ENCODE results near the gene UNKL.

Gene UNKL

DNA sequence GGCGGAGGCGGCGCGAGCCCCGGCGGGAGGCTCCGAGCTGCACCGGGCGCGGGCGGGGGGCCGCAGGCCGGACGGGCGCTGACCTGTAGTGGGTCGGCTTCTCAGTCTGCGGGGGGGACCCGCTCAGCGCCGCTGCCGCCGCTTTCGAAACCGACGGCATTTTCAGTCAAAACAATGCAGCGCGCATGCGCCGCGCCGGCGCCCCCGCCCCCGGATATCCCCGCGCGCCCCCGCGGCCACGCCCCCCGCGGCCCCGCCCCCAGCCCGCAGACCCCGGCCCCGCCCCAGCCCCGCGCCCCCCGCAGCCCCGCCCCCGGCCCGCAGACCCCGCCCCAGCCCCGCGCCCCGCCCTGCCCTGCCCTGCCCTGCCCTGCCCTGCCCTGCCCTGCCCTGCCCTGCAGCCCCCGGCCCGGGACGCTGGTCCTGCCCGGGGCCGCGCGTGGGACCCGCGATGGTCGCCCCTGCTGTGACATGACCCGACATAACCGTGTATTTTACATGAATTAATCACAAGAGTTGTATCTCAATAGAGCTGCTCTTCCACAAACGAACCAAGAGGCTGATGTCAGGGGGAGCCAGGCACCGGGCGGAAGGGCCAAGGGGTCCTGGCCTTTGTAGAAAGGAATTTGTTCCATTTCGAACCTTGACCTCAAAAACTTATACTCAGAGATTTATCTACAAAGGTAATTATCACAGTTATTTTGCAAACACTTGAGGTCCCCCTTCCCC lies at the start of gene UNKL:
TSS of gene UNKL (minus strand) at position 173 of the 729 bp plus-strand sequence. CDS start at position 160, 13 bp downstream.
- no peaks in the 10 kb centered on the region for H3K36me3 ChIP-seq (ENCODE audit: control insufficient read depth, insufficient read depth, low read length)
- H3K27me3 ChIP-seq (ENCODE audit: control insufficient read depth, insufficient read depth, low read length): no peaks in the 10 kb centered on the region
- TF ChIP-seq, protein P1, sequence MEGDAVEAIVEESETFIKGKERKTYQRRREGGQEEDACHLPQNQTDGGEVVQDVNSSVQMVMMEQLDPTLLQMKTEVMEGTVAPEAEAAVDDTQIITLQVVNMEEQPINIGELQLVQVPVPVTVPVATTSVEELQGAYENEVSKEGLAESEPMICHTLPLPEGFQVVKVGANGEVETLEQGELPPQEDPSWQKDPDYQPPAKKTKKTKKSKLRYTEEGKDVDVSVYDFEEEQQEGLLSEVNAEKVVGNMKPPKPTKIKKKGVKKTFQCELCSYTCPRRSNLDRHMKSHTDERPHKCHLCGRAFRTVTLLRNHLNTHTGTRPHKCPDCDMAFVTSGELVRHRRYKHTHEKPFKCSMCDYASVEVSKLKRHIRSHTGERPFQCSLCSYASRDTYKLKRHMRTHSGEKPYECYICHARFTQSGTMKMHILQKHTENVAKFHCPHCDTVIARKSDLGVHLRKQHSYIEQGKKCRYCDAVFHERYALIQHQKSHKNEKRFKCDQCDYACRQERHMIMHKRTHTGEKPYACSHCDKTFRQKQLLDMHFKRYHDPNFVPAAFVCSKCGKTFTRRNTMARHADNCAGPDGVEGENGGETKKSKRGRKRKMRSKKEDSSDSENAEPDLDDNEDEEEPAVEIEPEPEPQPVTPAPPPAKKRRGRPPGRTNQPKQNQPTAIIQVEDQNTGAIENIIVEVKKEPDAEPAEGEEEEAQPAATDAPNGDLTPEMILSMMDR (IDR thresholded peaks at IDR 0.05): no peak
- peaks cover under 1% of the 10 kb centered on the region for H3K4me1 ChIP-seq
- peak within 1 kb of the TSS; percentile 76 for H3K9ac ChIP-seq
- peak within 1 kb of the TSS; percentile 94 for H2AFZ ChIP-seq
- peak within 1 kb of the TSS; percentile 87 for H3K4me2 ChIP-seq (ENCODE audit: low read length)
- peak within 1 kb of the TSS; percentile 39 for H3K27ac ChIP-seq
- peak within 1 kb of the TSS; percentile 66 for H3K4me3 ChIP-seq (ENCODE audit: low read depth, low read length)
- peaks cover 2% of the 10 kb centered on the region for H3K79me2 ChIP-seq
- no peaks in the 10 kb centered on the region for H3K9me3 ChIP-seq (ENCODE audit: control insufficient read depth, low read length)

DNA sequence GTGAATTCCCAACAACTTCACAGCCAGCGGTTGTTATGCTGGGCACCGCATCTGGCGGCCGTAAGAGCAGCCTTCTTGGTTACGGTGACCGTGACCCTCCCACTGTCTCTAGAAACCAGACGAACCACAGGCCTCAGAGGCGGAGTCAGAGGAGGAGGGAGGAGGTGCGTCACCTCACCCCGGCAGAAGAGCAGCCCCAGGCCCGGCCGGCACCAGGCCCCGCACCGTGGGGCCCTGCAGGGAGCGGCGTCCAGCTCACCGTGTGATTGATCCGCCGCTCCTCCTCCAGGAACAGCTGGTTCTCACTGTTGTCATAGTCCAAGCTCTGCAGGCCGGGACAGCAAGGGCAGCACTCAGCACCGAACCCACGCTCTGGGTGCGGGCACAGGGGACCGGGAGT lies 46.6 kb upstream of the UNKL start:
- Histone ChIP-seq H2AFZ (no peak overlapping the region), H3K9ac (no peak overlapping the region), H3K4me1 (no peaks in the 10 kb centered on the region), H3K27me3 (ENCODE audit: control insufficient read depth, insufficient read depth, low read length) (no peaks in the 10 kb centered on the region), H3K27ac (no peak overlapping the region), H3K4me2 (ENCODE audit: low read length) (no peak overlapping the region), H3K4me3 (ENCODE audit: low read depth, low read length) (no peak overlapping the region), H3K36me3 (ENCODE audit: control insufficient read depth, insufficient read depth, low read length) (no peaks in the 10 kb centered on the region), H3K79me2 (peaks cover 12% of the 10 kb centered on the region), H3K9me3 (ENCODE audit: control insufficient read depth, low read length) (no peaks in the 10 kb centered on the region)
- TF ChIP-seq, protein P1 (IDR thresholded peaks at IDR 0.05): no peak

DNA sequence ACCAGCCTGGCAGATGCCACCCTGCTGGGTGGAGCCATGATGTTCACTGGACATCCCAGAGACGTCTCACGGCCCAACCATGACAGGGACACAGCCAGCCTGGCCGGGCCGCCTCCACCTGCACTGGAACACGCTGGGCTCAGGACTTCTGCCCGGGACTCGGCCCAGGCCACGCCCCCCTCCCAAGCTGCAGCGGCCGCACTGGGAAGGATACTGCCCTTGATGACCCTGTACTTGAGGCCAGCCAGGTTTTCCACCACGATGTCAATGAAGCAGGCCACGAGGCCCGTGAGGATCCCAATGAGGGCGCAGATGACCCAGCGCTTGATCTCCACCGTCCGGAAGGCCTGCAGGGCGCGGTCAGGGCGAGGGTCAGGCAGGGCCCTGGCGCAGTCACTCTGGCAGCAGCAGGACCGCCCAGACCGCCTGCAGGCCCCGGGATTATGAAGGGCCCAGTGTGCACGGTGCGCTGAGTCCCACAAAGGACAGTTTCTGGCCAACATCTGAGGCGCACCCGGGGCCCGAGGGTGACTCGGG lies 46.2 kb upstream of the UNKL start:
- Histone ChIP-seq H3K9ac (no peak overlapping the region), H3K36me3 (ENCODE audit: control insufficient read depth, insufficient read depth, low read length) (no peaks in the 10 kb centered on the region), H3K27ac (no peak overlapping the region), H3K27me3 (ENCODE audit: control insufficient read depth, insufficient read depth, low read length) (no peaks in the 10 kb centered on the region), H3K79me2 (peaks cover 7% of the 10 kb centered on the region), H2AFZ (no peak overlapping the region), H3K4me2 (ENCODE audit: low read length) (no peak overlapping the region), H3K4me1 (no peaks in the 10 kb centered on the region), H3K9me3 (ENCODE audit: control insufficient read depth, low read length) (no peaks in the 10 kb centered on the region), H3K4me3 (ENCODE audit: low read depth, low read length) (no peak overlapping the region)
- TF ChIP-seq, protein P1 (IDR thresholded peaks at IDR 0.05): no peak

DNA sequence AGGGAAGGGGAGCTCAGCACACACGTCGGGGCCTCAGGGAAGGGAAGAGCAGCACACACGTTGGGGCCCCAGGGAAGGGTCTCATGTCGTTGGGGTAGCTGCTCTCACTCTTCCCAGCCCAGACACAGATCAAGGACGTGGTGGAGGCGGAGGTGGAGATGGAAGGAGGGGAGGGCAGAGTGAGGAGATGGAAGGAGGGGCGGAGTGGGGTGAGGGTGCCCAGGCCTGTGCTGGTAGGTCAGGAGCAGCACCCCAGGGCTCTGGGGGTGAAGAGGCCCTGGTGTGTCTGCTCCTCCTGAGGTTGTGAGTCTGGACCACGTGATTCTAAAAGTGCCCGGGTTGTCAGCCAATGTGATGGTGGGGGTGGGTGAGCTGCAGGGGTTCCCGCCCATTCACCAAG lies 45.5 kb upstream of the UNKL start:
- Histone ChIP-seq H3K9me3 (ENCODE audit: control insufficient read depth, low read length) (no peaks in the 10 kb centered on the region), H3K36me3 (ENCODE audit: control insufficient read depth, insufficient read depth, low read length) (no peaks in the 10 kb centered on the region), H3K4me2 (ENCODE audit: low read length) (no peak overlapping the region), H3K27ac (no peak overlapping the region), H3K4me3 (ENCODE audit: low read depth, low read length) (no peak overlapping the region), H3K9ac (no peak overlapping the region), H3K79me2 (peaks cover 6% of the 10 kb centered on the region), H2AFZ (no peak overlapping the region), H3K27me3 (ENCODE audit: control insufficient read depth, insufficient read depth, low read length) (no peaks in the 10 kb centered on the region), H3K4me1 (no peaks in the 10 kb centered on the region)
- TF ChIP-seq, protein P1 (IDR thresholded peaks at IDR 0.05): no peak

GRCh38 chr16:1458977-1459341 lies 44.5 kb upstream of the UNKL start:
- Histone ChIP-seq H3K9me3 (ENCODE audit: control insufficient read depth, low read length) (no peaks in the 10 kb centered on the region), H2AFZ (no peak overlapping the region), H3K9ac (no peak overlapping the region), H3K27me3 (ENCODE audit: control insufficient read depth, insufficient read depth, low read length) (no peaks in the 10 kb centered on the region), H3K4me3 (ENCODE audit: low read depth, low read length) (no peak overlapping the region), H3K4me1 (no peaks in the 10 kb centered on the region), H3K4me2 (ENCODE audit: low read length) (no peak overlapping the region), H3K79me2 (peaks cover 4% of the 10 kb centered on the region), H3K27ac (no peak overlapping the region), H3K36me3 (ENCODE audit: control insufficient read depth, insufficient read depth, low read length) (no peaks in the 10 kb centered on the region)
- TF ChIP-seq, protein P1 (IDR thresholded peaks at IDR 0.05): no peak

Measured in parathyroid adenoma (tissue), 2 donors.